Sigmoid colon (tissue), 7 donors: ENCODE data around the gene MATCAP1. TPM values are rescaled to one million over a fixed set of nuclear protein-coding genes. Genes with fewer than 3 reads are reported as not detected.

ENCODE experiments used
- DNase-seq: peaks from one replicate; pipeline ENCODE4 v3.0.0-alpha.2; 2019
- H3K27ac ChIP-seq, 4 donors: fragments of 200-600 bp; sonication (generic); one replicate each; pipeline ENCODE4 v1.5.1; 2016 to 2019; ENCODE audit warnings: mild to moderate bottlenecking in 1 of 4
- H3K27me3 ChIP-seq, 3 donors: fragments of 200-600 bp; sonication (generic); one replicate each; pipeline ENCODE4 v1.5.1; 2019; ENCODE audit warnings: mild to moderate bottlenecking in 1 of 3
- H3K36me3 ChIP-seq, 4 donors: fragments of 200-600 bp; sonication (generic); one replicate each; pipeline ENCODE4 v1.5.1; 2016 to 2019
- H3K4me1 ChIP-seq, 4 donors: fragments of 200-600 bp; sonication (generic); one replicate each; pipeline ENCODE4 v1.5.1; 2017 to 2019
- H3K4me3 ChIP-seq, 4 donors: fragments of 200-600 bp; sonication (generic); one replicate each; pipeline ENCODE4 v1.5.1; 2017 to 2019; ENCODE audit warnings: mild to moderate bottlenecking in 2 of 4, moderate library complexity in 1 of 4
- H3K9me3 ChIP-seq, 4 donors: fragments of 200-600 bp in 3 of 4; sonication (generic) in 3 of 4; one replicate each; pipeline versions ENCODE4 v1.5.1 to v1.6.1; 2013 to 2019
- EP300 ChIP-seq, 4 donors: sonication (generic); formaldehyde crosslinking; IDR thresholded peaks; one replicate each; pipeline ENCODE4 v1.6.1; 2017; ENCODE audit warnings: antibody characterized with exemption in 4 of 4
- POLR2A ChIP-seq, 2 donors: fragments of 450-650 bp; IDR thresholded peaks; one replicate each; pipeline ENCODE4 v1.6.1; 2016; ENCODE audit warnings: antibody characterized with exemption in 2 of 2, mild to moderate bottlenecking in 2 of 2, moderate library complexity in 2 of 2
- POLR2AphosphoS5 ChIP-seq, 4 donors: sonication (generic); formaldehyde crosslinking; IDR thresholded peaks; one replicate each; pipeline ENCODE4 v1.6.1; 2017; ENCODE audit warnings: antibody characterized with exemption in 4 of 4
- WGBS, 2 donors: extraction: QIAGEN DNeasy Blood & Tissue Kit; methylation state at CpG; one replicate each; pipeline ENCODE4 v1.1.7; 2013; 5-methylcytosine and 5-hydroxymethylcytosine counted together
- intact Hi-C: fragments of 100-400 bp; cut with DNase I; formaldehyde crosslinking; loops from one replicate; pipeline ENCODE4 v1.15.1; 2023
- polyA plus RNA-seq, 3 donors: library from polyadenylated mRNA; stranded (reverse); fragments of 200-250 nt; gene quantifications; one replicate each; pipeline ENCODE4 v1.2.3, GENCODE V29; 2013
- total RNA-seq, 4 donors: library from RNA; depleted of rRNA; stranded (reverse); fragments of >200 nt; gene quantifications; one replicate each; pipeline ENCODE4 v1.1.0, GENCODE V29; 2016
- TF ChIP-seq, protein P1 (sequence below), 4 experiments: fragments of 450-650 bp in 3 of 4; fragments of 200-600 bp in 1 of 4; IDR thresholded peaks; one replicate each; pipeline ENCODE4 v1.5.1; 2016 to 2019; ENCODE audit warnings: antibody characterized with exemption in 4 of 4, mild to moderate bottlenecking in 3 of 4, moderate library complexity in 2 of 4
- donor health status: healthy with polysubstance abuse.
- donor health status: Bipolar disorder and iron deficiency.
- donor health status: healthy.

The MATCAP1 gene
- total and polyA plus RNA-seq, 7 donors: 3.0 to 30.3 (median 9.4) TPM

DNA sequence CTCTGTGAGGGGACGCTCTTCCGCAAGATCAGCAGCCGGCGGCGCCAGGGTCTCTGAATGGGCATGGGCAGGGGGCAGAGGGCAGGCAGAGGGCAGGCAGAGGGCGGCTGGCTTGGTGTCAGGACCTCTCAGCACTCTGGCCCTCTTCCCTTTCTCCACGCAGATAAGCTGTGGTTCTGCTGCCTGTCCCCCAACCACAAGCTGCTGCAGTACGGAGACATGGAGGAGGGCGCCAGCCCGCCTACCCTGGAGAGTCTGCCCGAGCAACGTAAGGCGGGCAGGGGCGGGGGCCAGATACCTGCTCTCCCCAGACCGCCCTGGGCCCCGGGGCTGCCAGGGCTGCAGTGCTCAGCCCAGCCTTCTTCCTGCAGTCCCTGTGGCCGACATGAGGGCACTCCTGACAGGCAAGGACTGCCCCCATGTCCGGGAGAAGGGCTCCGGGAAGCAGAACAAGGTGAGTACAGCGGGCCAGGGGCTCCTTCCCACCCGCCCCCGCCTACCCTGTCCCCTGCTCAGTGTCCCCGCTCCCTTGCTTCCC, 19.3 kb upstream of the MATCAP1 start:
- no peak for DNase-seq
- Histone ChIP-seq H3K36me3 (peaks cover 0 to 18% (median 9%) of the 10 kb centered on the region in 4 donors), H3K27ac (no peak overlapping the region), H3K27me3 (no peaks in the 10 kb centered on the region), H3K9me3 (no peaks in the 10 kb centered on the region), H3K4me3 (no peak overlapping the region), H3K4me1 (peaks cover 0 to 10% (median 9%) of the 10 kb centered on the region in 4 donors)
- WGBS, 2 donors: 91 to 95% methylated on average over 23 of the region's 23 CpGs
- TF ChIP-seq EP300 (IDR thresholded peaks at IDR 0.05) (no peak), POLR2A (IDR thresholded peaks at IDR 0.05) (no peak), POLR2AphosphoS5 (IDR thresholded peaks at IDR 0.05) (no peak)
- TF ChIP-seq, protein P1, sequence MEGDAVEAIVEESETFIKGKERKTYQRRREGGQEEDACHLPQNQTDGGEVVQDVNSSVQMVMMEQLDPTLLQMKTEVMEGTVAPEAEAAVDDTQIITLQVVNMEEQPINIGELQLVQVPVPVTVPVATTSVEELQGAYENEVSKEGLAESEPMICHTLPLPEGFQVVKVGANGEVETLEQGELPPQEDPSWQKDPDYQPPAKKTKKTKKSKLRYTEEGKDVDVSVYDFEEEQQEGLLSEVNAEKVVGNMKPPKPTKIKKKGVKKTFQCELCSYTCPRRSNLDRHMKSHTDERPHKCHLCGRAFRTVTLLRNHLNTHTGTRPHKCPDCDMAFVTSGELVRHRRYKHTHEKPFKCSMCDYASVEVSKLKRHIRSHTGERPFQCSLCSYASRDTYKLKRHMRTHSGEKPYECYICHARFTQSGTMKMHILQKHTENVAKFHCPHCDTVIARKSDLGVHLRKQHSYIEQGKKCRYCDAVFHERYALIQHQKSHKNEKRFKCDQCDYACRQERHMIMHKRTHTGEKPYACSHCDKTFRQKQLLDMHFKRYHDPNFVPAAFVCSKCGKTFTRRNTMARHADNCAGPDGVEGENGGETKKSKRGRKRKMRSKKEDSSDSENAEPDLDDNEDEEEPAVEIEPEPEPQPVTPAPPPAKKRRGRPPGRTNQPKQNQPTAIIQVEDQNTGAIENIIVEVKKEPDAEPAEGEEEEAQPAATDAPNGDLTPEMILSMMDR (IDR thresholded peaks at IDR 0.05): no peak
- intact Hi-C loops: no loop called here

DNA sequence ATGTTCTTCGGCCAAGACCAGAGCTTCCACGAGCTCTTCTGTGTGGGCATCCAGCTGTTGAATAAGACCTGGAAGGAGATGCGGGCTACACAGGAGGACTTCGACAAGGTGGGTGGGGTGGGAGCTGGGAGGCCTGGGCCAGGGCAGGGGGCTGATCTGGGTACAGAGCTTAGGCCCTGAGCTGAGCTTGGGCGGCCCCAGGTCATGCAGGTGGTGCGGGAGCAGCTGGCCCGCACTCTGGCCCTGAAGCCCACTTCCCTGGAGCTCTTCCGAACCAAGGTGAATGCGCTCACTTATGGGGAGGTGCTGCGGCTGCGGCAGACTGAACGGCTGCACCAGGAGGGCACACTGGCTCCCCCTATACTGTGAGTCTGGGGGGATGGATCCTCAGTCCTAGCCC, 18.7 kb upstream of the MATCAP1 start:
- Histone ChIP-seq H3K4me3 (no peak overlapping the region), H3K9me3 (no peaks in the 10 kb centered on the region), H3K36me3 (peaks cover 2 to 24% (median 15%) of the 10 kb centered on the region in 4 donors), H3K4me1 (peaks cover 0 to 11% (median 10%) of the 10 kb centered on the region in 4 donors), H3K27ac (no peak overlapping the region), H3K27me3 (no peaks in the 10 kb centered on the region)
- TF ChIP-seq EP300 (IDR thresholded peaks at IDR 0.05): no peak
- intact Hi-C loops: no loop called here
- whole genome bisulfite sequencing, 2 donors: 94 to 95% methylated on average over 12 of the region's 12 CpGs
- no peak for DNase-seq

DNA sequence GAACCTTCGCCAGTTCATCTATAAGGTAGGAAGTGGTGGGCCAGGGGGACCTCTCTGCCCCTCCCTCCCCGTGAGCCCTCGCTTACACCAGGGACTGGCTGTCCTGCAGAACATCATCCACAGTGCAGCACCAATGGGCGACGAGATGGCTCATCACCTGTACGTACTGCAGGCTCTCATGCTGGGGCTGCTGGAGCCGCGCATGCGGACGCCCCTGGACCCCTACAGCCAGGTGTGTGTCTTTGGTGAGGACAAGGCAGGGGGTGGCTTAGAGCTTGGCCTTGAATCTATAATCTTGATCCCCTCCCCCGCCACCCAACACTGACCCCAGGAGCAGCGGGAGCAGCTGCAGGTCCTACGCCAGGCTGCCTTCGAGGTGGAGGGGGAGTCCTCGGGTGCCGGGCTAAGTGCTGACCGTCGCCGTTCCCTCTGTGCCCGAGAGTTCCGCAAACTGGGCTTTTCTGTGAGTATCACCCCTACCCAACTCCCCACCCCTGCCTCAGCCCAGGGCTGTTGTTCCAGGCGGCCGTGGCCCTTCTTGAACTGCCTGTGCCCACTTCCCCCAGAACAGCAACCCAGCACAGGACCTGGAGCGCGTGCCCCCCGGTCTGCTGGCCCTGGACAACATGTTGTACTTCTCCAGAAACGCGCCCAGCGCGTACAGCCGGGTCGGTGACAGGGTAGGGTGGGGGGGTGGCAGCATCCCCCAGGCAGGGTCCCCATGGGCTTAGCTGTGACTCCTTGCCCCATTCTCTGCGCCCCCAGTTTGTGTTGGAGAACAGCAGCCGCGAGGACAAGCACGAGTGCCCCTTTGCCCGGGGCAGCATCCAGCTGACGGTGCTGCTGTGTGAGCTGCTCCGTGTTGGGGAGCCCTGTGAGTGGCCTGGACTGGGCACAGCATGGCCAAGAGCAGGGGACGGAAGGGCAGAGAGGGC, 17.9 kb upstream of the MATCAP1 start:
- intact Hi-C loops: no loop called here
- WGBS, 2 donors: 94 to 96% methylated on average over 40 of the region's 40 CpGs
- no peaks in the 10 kb centered on the region for H3K27me3 ChIP-seq
- peaks cover 0 to 11% (median 10%) of the 10 kb centered on the region in 4 donors for H3K4me1 ChIP-seq
- no peak for TF ChIP-seq POLR2A (IDR thresholded peaks at IDR 0.05)
- no peak for TF ChIP-seq POLR2AphosphoS5 (IDR thresholded peaks at IDR 0.05)
- TF ChIP-seq EP300 (IDR thresholded peaks at IDR 0.05): no peak
- TF ChIP-seq, protein P1 (IDR thresholded peaks at IDR 0.05): no peak
- H3K36me3 ChIP-seq: peaks cover 9 to 28% (median 22%) of the 10 kb centered on the region in 4 donors
- H3K9me3 ChIP-seq: no peaks in the 10 kb centered on the region
- no peak overlapping the region for H3K4me3 ChIP-seq
- DNase-seq: no peak
- no peak overlapping the region for H3K27ac ChIP-seq

DNA sequence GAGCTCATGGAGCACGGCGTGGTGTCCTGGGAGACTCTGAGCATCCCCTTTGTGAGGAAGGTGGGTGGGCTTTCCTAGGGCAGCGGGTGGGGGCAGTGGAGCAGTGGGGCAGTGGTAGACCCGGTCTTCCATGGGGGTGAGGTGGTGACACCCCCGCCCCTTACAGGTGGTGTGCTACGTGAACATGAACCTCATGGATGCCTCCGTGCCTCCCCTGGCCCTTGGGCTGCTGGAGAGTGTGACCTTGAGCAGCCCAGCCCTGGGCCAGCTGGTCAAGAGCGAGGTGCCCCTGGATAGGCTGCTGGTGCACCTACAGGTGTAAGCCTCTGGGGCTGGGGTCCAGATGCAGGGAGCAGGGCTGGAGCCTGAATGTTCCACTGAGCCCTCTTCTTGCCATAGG, 16.7 kb upstream of the MATCAP1 start:
- Histone ChIP-seq H3K27ac (no peak overlapping the region), H3K4me3 (no peak overlapping the region), H3K9me3 (no peaks in the 10 kb centered on the region), H3K36me3 (peaks cover 21 to 40% (median 34%) of the 10 kb centered on the region in 4 donors), H3K27me3 (no peaks in the 10 kb centered on the region), H3K4me1 (peaks cover 0 to 11% (median 10%) of the 10 kb centered on the region in 4 donors)
- TF ChIP-seq, protein P1 (IDR thresholded peaks at IDR 0.05): no peak
- TF ChIP-seq POLR2A (IDR thresholded peaks at IDR 0.05) (no peak), POLR2AphosphoS5 (IDR thresholded peaks at IDR 0.05) (no peak), EP300 (IDR thresholded peaks at IDR 0.05) (no peak)
- WGBS, 2 donors: 89 to 93% methylated on average over 8 of the region's 8 CpGs
- no peak for DNase-seq
- intact Hi-C loops: no loop called here

DNA sequence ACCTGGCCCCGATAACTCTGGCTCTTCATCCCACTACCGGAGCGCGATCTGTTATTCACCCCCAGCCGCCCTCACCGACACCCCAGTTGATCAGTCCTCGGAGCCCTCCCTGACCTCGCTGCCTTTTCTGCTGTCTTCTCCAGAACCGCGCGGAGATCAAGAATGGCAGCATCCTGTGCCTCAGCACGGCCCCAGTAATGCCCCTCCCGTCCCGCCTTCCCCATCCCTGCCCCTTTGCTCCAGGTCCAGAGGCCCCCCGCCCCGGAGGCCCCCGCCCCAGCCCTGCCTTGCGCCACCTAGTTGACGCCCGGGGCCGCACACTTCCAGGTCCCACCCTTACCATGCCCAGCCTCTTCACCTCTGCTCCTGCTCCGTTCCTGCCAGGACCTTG, 16.0 kb upstream of the MATCAP1 start:
- no peak for DNase-seq
- TF ChIP-seq, protein P1 (IDR thresholded peaks at IDR 0.05): no peak
- no peak for TF ChIP-seq POLR2AphosphoS5 (IDR thresholded peaks at IDR 0.05)
- no peak for TF ChIP-seq EP300 (IDR thresholded peaks at IDR 0.05)

More for the DNA sequence above, 16.0 kb upstream of the MATCAP1 start:
- Histone ChIP-seq H3K36me3 (peaks cover 25 to 47% (median 41%) of the 10 kb centered on the region in 4 donors), H3K9me3 (no peaks in the 10 kb centered on the region), H3K27me3 (no peaks in the 10 kb centered on the region), H3K4me1 (peaks cover 0 to 11% (median 10%) of the 10 kb centered on the region in 4 donors), H3K27ac (no peak overlapping the region), H3K4me3 (no peak overlapping the region)
- intact Hi-C loops: no loop called here
- 18 to 56% methylated on average over 22 of the region's 22 CpGs for WGBS, 2 donors
